NCI-H446 treated with DMSO at 0.1 percent for 48 hours (cell line): ENCODE data around the gene HOXB2.

Source experiments
- DNase-seq: peaks from one replicate; lab custom pipeline; 2025; lab: John Stamatoyannopoulos, UW

HOXB2 gene

GRCh38 chr17:48552466-48553189 lies 7.7 kb upstream of the HOXB2 start:
- no peak for DNase-seq

GRCh38 chr17:48551596-48552465 lies 6.9 kb upstream of the HOXB2 start:
- no peak for DNase-seq

GRCh38 chr17:48551214-48551555 lies 6.3 kb upstream of the HOXB2 start:
- no peak for DNase-seq

GRCh38 chr17:48550502-48551213 lies 5.7 kb upstream of the HOXB2 start:
- no peak for DNase-seq

- no peak for DNase-seq
These were observed 5.1 kb upstream of the HOXB2 start for GRCh38 chr17:48549914-48550501.

GRCh38 chr17:48549281-48549630 lies 4.3 kb upstream of the HOXB2 start:
- no peak for DNase-seq

GRCh38 chr17:48548523-48549280 lies 3.8 kb upstream of the HOXB2 start:
- no peak for DNase-seq

GRCh38 chr17:48547808-48548522 lies 3.1 kb upstream of the HOXB2 start:
- no peak for DNase-seq

- peak; percentile 63 for DNase-seq
These were observed 2.3 kb upstream of the HOXB2 start for GRCh38 chr17:48546924-48547807.

- peak; percentile 63 for DNase-seq
These were observed 1.4 kb upstream of the HOXB2 start for GRCh38 chr17:48546137-48546923.

GRCh38 chr17:48545539-48545938 lies 630 bp upstream of the HOXB2 start:
- no peak for DNase-seq

GRCh38 chr17:48544349-48545021 lies 424 bp downstream of the HOXB2 start:
- DNase-seq = peak; percentile 52

- DNase-seq = no peak
These were observed 1.0 kb downstream of the HOXB2 start for GRCh38 chr17:48543854-48544348.

- peak; percentile 10 for DNase-seq
These were observed 1.6 kb downstream of the HOXB2 start for GRCh38 chr17:48543107-48543853.

- DNase-seq = no peak
These were observed 2.2 kb downstream of the HOXB2 start for GRCh38 chr17:48542698-48543106.

GRCh38 chr17:48542114-48542656 lies 2.7 kb downstream of the HOXB2 start:
- no peak for DNase-seq

- DNase-seq = peak; percentile 70
These were observed 3.3 kb downstream of the HOXB2 start for GRCh38 chr17:48541577-48542113.
